SK-N-SH (cell line): ENCODE measurements around the gene ROBO4. TPM values are rescaled to one million over a fixed set of nuclear protein-coding genes. Genes with fewer than 3 reads are reported as not detected.

Experiments used
- CTCF ChIA-PET: fragments of 300-600, 350-600 bp; formaldehyde crosslinking; extraction: SDS; loops from one replicate; lab custom pipeline; 2021; lab: Yijun Ruan, JAX
- POLR2A ChIA-PET: fragments of 350-600 bp; sonication (Branson Sonifier 250); formaldehyde crosslinking; extraction: SDS; loops from one replicate; lab custom pipeline; 2020; ENCODE audit warnings: antibody characterized with exemption, inconsistent platforms; lab: Yijun Ruan, JAX
- DNase-seq: peaks from one replicate; pipeline ENCODE4 v3.0.0; 2012
- H2AFZ ChIP-seq: fragments of 200-600 bp; sonication (generic); 2 replicates; pipeline ENCODE4 v1.8.1; 2016; ENCODE audit warnings: antibody characterized with exemption, mild to moderate bottlenecking, low read depth
- H3F3A ChIP-seq: fragments of 200-600 bp; sonication (generic); replicated peaks from 2 replicates; pipeline ENCODE3; 2016; ENCODE audit warnings: antibody characterized with exemption, mild to moderate bottlenecking; ENCODE audit not compliant: insufficient read depth
- H3K27ac ChIP-seq, 2 experiments: fragments of 200-500 bp in 1 of 2; fragments of 200-600 bp in 1 of 2; sonication (Bioruptor generic) in 1 of 2; sonication (generic), shearing (Covaris generic) in 1 of 2; 2 replicates each; pipeline versions ENCODE4 v1.5.1 to v1.6.1; 2014 to 2016; ENCODE audit warnings: low read depth in 2 of 2, inconsistent platforms in 1 of 2, low read length in 1 of 2, mild to moderate bottlenecking in 1 of 2, mixed read lengths in 1 of 2
- H3K27me3 ChIP-seq: fragments of 200-600 bp; sonication (generic), shearing (Covaris generic); 2 replicates; pipeline ENCODE4 v1.6.1; 2016; ENCODE audit warnings: mixed run types; ENCODE audit not compliant: insufficient read depth
- H3K36me3 ChIP-seq, 2 experiments: fragments of 200-500 bp in 1 of 2; fragments of 200-600 bp in 1 of 2; sonication (Bioruptor generic) in 1 of 2; sonication (generic) in 1 of 2; replicated peaks in 1 of 2; 2 replicates each; pipeline versions ENCODE3 to v1.5.1; 2014 to 2016; ENCODE audit warnings: low read length in 1 of 2, mild to moderate bottlenecking in 1 of 2; ENCODE audit not compliant: insufficient read depth in 2 of 2, control insufficient read depth in 1 of 2
- H3K4me1 ChIP-seq, 2 experiments: fragments of 200-500 bp in 1 of 2; fragments of 200-600 bp in 1 of 2; sonication (Bioruptor generic) in 1 of 2; sonication (generic), shearing (Covaris generic) in 1 of 2; 2 replicates each; pipeline versions ENCODE4 v1.5.1 to v1.6.1; 2014 to 2016; ENCODE audit warnings: low read depth in 1 of 2, low read length in 1 of 2, mixed run types in 1 of 2; ENCODE audit not compliant: insufficient read depth in 2 of 2, control insufficient read depth in 1 of 2
- H3K4me2 ChIP-seq: fragments of 200-600 bp; sonication (generic), shearing (Covaris generic); 2 replicates; pipeline ENCODE4 v1.6.1; 2017; ENCODE audit warnings: mixed run types
- H3K4me3 ChIP-seq, 2 experiments: fragments of 200-500 bp in 1 of 2; fragments of 200-600 bp in 1 of 2; sonication (Bioruptor generic) in 1 of 2; sonication (generic), shearing (Covaris generic) in 1 of 2; 2 replicates each; pipeline versions ENCODE4 v1.5.1 to v1.8.1; 2014 to 2016; ENCODE audit warnings: low read depth in 2 of 2, inconsistent platforms in 1 of 2, low read length in 1 of 2, mild to moderate bottlenecking in 1 of 2, mixed read lengths in 1 of 2, moderate library complexity in 1 of 2
- H3K79me2 ChIP-seq: fragments of 200-600 bp; sonication (generic); 2 replicates; pipeline ENCODE4 v1.8.1; 2017; ENCODE audit warnings: mild to moderate bottlenecking; ENCODE audit not compliant: insufficient read depth
- H3K9ac ChIP-seq: fragments of 200-600 bp; sonication (generic); 2 replicates; pipeline ENCODE4 v1.6.1; 2017; ENCODE audit warnings: mixed run types
- H3K9me2 ChIP-seq: fragments of 200-600 bp; sonication (generic); 2 replicates; pipeline ENCODE4 v1.6.1; 2017; ENCODE audit warnings: mixed run types
- H3K9me3 ChIP-seq: fragments of 200-600 bp; sonication (generic); 2 replicates; pipeline ENCODE4 v1.6.1; 2017; ENCODE audit warnings: mixed run types, mild to moderate bottlenecking, moderate library complexity
- H4K20me1 ChIP-seq: fragments of 200-600 bp; sonication (generic); 2 replicates; pipeline ENCODE4 v1.6.1; 2017; ENCODE audit warnings: mild to moderate bottlenecking, mixed run types; ENCODE audit not compliant: insufficient read depth
- CHD2 ChIP-seq: fragments of 150-350 bp; IDR thresholded peaks from 2 replicates; pipeline ENCODE4 v1.6.1; 2018; ENCODE audit warnings: low read length; ENCODE audit not compliant: partially characterized antibody
- EZH2phosphoT487 ChIP-seq: fragments of 200-600 bp; sonication (generic); IDR thresholded peaks from 2 replicates; pipeline ENCODE4 v1.6.1; 2017; ENCODE audit warnings: low read depth, mixed run types, mild to moderate bottlenecking, antibody characterized with exemption, moderate library complexity, borderline replicate concordance
- FOSL2 ChIP-seq: IDR thresholded peaks from 2 replicates; pipeline ENCODE4 v1.4.0; 2012; ENCODE audit warnings: low read depth, mild to moderate bottlenecking, moderate library complexity, borderline replicate concordance
- FOXM1 ChIP-seq: IDR thresholded peaks from 2 replicates; pipeline ENCODE4 v1.4.0; 2012; ENCODE audit warnings: low read depth, mild to moderate bottlenecking
- JUND ChIP-seq: IDR thresholded peaks from 2 replicates; pipeline ENCODE4 v1.4.0; 2012
- MAX ChIP-seq: IDR thresholded peaks from 2 replicates; pipeline ENCODE4 v1.4.0; 2012; ENCODE audit warnings: low read depth
- MEF2A ChIP-seq: IDR thresholded peaks from 2 replicates; pipeline ENCODE4 v1.4.0; 2012; ENCODE audit warnings: low read depth, borderline replicate concordance
- MXI1 ChIP-seq: IDR thresholded peaks from 2 replicates; pipeline ENCODE4 v1.6.1; 2012; ENCODE audit warnings: mild to moderate bottlenecking, low read depth, low read length, improper control_type of control experiment
- NFIC ChIP-seq: IDR thresholded peaks from 2 replicates; pipeline ENCODE4 v1.4.0; 2012; ENCODE audit warnings: borderline replicate concordance
- NRF1 ChIP-seq: IDR thresholded peaks from 2 replicates; pipeline ENCODE4 v1.6.1; 2012; ENCODE audit warnings: low read depth, mild to moderate bottlenecking, low read length
- RAD21 ChIP-seq: IDR thresholded peaks from 2 replicates; pipeline ENCODE4 v1.6.1; 2012; ENCODE audit warnings: mild to moderate bottlenecking, low read length
- RCOR1 ChIP-seq: fragments of 150-350 bp; IDR thresholded peaks from 2 replicates; pipeline ENCODE4 v1.6.1; 2017; ENCODE audit warnings: antibody characterized with exemption, low read length
- RXRA ChIP-seq: IDR thresholded peaks from 2 replicates; pipeline ENCODE4 v1.4.0; 2012; ENCODE audit warnings: low read depth, mild to moderate bottlenecking, borderline replicate concordance
- SMC3 ChIP-seq: IDR thresholded peaks from 2 replicates; pipeline ENCODE4 v1.6.1; 2012; ENCODE audit warnings: low read depth, low read length, improper control_type of control experiment
- USF1 ChIP-seq: IDR thresholded peaks from 2 replicates; pipeline ENCODE4 v1.4.0; 2012; ENCODE audit warnings: low read depth, borderline replicate concordance
- YY1 ChIP-seq: IDR thresholded peaks from 2 replicates; pipeline ENCODE4 v1.4.0; 2012; ENCODE audit warnings: low read depth, mild to moderate bottlenecking
- ZBTB33 ChIP-seq: IDR thresholded peaks from 2 replicates; pipeline ENCODE4 v1.4.0; 2012; ENCODE audit warnings: low read depth, borderline replicate concordance
- WGBS: methylation state at CpG from one replicate; pipeline ENCODE4 v1.1.6; 2017; ENCODE audit warnings: low lambda C conversion rate; 5-methylcytosine and 5-hydroxymethylcytosine counted together
- polyA plus RNA-seq, 3 experiments: library from polyadenylated mRNA; depleted of rRNA; stranded (reverse); fragments of >200 nt; gene quantifications; 2 replicates each; pipeline ENCODE4 v1.2.3, GENCODE V29; 2012
- TF ChIP-seq, protein P1 (sequence below): fragments of 200-600 bp; sonication (generic); IDR thresholded peaks from 2 replicates; pipeline ENCODE4 v1.6.1; 2017; ENCODE audit warnings: antibody characterized with exemption, mild to moderate bottlenecking, moderate library complexity
- TF ChIP-seq, protein P2 (sequence below): fragments of 150-350 bp; IDR thresholded peaks from 2 replicates; pipeline ENCODE4 v1.6.1; 2017; ENCODE audit warnings: antibody characterized with exemption, low read length, low read depth, borderline replicate concordance

Gene ROBO4
- polyA plus RNA-seq, 1 of the 3 experiments (the other 2 are of a cell fraction), result 0.95 TPM

GRCh38 chr11:124886476-124886875, 11.2 kb downstream of the ROBO4 start:
- Histone ChIP-seq H3K4me1 (peaks cover 0 to 5% of the 10 kb centered on the region in 2 experiments; a peak in 1 of 4 replicates), H3K27me3 (no peaks in the 10 kb centered on the region), H4K20me1 (no peaks in the 10 kb centered on the region), H3K79me2 (no peaks in the 10 kb centered on the region), H3F3A (no peaks in the 10 kb centered on the region), H3K27ac (no peak overlapping the region), H3K9me2 (no peaks in the 10 kb centered on the region), H3K4me3 (no peak overlapping the region), H3K9me3 (no peaks in the 10 kb centered on the region), H3K36me3 (no peaks in the 10 kb centered on the region), H2AFZ (no peak overlapping the region), H3K9ac (no peak overlapping the region), H3K4me2 (no peak overlapping the region)
- CTCF ChIA-PET, result no interaction called here
- 84% methylated on average over 6 of the region's 11 CpGs for WGBS
- TF ChIP-seq SMC3 (no peak), NRF1 (no peak), FOSL2 (no peak), JUND (no peak), USF1 (no peak), RAD21 (no peak), MXI1 (no peak)
- TF ChIP-seq, protein P1, sequence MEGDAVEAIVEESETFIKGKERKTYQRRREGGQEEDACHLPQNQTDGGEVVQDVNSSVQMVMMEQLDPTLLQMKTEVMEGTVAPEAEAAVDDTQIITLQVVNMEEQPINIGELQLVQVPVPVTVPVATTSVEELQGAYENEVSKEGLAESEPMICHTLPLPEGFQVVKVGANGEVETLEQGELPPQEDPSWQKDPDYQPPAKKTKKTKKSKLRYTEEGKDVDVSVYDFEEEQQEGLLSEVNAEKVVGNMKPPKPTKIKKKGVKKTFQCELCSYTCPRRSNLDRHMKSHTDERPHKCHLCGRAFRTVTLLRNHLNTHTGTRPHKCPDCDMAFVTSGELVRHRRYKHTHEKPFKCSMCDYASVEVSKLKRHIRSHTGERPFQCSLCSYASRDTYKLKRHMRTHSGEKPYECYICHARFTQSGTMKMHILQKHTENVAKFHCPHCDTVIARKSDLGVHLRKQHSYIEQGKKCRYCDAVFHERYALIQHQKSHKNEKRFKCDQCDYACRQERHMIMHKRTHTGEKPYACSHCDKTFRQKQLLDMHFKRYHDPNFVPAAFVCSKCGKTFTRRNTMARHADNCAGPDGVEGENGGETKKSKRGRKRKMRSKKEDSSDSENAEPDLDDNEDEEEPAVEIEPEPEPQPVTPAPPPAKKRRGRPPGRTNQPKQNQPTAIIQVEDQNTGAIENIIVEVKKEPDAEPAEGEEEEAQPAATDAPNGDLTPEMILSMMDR, result no peak
- peak; percentile 9 for DNase-seq
- POLR2A ChIA-PET, result no interaction called here

DNA sequence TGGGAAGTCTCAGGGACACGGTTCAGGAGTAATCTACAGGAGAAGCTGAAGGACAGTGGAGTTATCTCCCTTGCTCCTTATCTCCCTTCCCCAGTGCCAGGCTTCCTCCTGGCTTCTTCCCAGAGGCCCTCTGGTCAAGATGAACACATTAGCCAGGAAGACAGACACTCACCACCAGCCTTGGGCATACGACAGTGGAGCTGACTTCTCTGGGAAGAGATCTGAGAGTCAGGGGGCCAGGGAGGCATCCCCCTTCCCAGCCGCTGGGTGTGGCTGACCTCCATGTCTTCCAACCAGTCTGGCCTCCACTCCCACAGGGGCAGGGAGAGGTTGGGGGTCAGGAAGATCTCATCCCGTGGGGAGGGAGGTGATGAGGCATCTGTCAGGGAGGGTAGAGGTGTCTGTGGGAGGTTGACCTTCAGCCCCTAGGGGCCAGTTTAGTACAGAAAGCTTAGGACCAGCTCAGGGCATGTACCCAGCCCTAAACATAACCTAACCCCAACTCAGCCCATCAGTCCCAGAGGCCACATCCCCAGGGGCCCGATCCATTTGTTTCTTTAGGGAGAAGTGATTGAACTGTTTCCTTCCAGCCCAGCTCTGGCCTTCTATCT, 12.7 kb downstream of the ROBO4 start:
- no peak for DNase-seq
- Histone ChIP-seq H2AFZ (no peak overlapping the region), H3K27me3 (no peaks in the 10 kb centered on the region), H3K27ac (no peak overlapping the region), H3K9ac (no peak overlapping the region), H3K4me2 (no peak overlapping the region), H3K79me2 (no peaks in the 10 kb centered on the region), H3K4me3 (no peak overlapping the region), H3K9me3 (no peaks in the 10 kb centered on the region), H3F3A (no peaks in the 10 kb centered on the region), H3K9me2 (no peaks in the 10 kb centered on the region), H3K36me3 (no peaks in the 10 kb centered on the region), H3K4me1 (peaks cover 0 to 5% of the 10 kb centered on the region in 2 experiments; a peak in 1 of 4 replicates), H4K20me1 (no peaks in the 10 kb centered on the region)
- CTCF ChIA-PET, result interaction anchor here (0.7 to 1.1 kb wide), 2 partner anchors 8 to 378 kb away, joined by 3 to 4 read pairs; no protein-coding TSS in a partner anchor
- WGBS, result 83% methylated on average over 4 of the region's 5 CpGs
- POLR2A ChIA-PET, result interaction anchor here (0.6 kb wide), 1 partner anchor 35 kb away, joined by 4 read pairs; no protein-coding TSS in a partner anchor
- no peak for TF ChIP-seq EZH2phosphoT487
- TF ChIP-seq, protein P1, result no peak
- no peak for TF ChIP-seq MAX
- no peak for TF ChIP-seq SMC3
- no peak for TF ChIP-seq FOXM1
- TF ChIP-seq, protein P2, sequence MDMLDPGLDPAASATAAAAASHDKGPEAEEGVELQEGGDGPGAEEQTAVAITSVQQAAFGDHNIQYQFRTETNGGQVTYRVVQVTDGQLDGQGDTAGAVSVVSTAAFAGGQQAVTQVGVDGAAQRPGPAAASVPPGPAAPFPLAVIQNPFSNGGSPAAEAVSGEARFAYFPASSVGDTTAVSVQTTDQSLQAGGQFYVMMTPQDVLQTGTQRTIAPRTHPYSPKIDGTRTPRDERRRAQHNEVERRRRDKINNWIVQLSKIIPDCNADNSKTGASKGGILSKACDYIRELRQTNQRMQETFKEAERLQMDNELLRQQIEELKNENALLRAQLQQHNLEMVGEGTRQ, result no peak
- no peak for TF ChIP-seq MEF2A
- TF ChIP-seq ZBTB33, result no peak
- TF ChIP-seq NRF1, result no peak
- TF ChIP-seq NFIC, result no peak
- no peak for TF ChIP-seq RXRA
- no peak for TF ChIP-seq RCOR1
- no peak for TF ChIP-seq YY1
- no peak for TF ChIP-seq CHD2
